Measurements from ENCODE around the gene GLDC. TPM values are rescaled to one million over a fixed set of nuclear protein-coding genes. Genes with fewer than 3 reads are reported as not detected.

The GLDC gene
- total RNA-seq, 2 donors from 2014 or later = 8.9 to 38.8 TPM

DNA sequence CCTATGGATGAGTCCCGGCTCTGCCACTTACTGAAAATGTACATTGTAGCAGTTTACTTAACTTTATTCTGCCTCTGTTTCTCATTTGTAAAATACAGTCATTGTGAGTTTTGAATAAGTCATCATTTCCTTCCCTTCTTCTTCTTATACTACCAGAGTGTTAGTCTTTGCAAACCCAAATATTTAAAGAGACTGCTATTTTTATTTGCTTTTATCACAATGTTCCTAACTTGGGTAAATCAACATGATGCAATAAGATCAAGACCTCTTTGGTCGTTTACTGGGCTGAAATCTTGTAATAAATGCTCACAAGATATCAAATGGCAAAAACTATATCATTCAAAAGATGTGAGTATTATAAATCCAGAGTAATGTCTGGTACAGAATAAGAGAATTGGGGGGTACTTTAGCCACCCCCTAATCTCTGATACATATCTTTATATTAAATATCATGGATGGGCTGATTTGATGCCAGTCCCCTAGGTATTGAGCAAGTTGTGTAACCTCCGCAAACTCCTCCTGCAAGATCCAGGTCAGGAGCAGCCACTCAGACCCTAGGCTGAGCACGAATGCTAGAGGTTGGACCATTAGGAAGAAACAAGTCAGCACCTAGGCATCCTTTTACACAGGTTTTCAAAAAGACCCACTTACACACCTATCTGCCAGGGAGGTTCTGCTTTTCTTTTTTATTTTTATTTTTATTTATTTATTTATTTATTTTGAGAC is 13.3 kb upstream of the GLDC start:
- no peaks in the 10 kb centered on the region for H3K36me3 ChIP-seq (ENCODE audit: control insufficient read depth, insufficient read depth, low read length)
- no peak overlapping the region for H3K27ac Mint-ChIP-seq
- TF ChIP-seq, protein P1, sequence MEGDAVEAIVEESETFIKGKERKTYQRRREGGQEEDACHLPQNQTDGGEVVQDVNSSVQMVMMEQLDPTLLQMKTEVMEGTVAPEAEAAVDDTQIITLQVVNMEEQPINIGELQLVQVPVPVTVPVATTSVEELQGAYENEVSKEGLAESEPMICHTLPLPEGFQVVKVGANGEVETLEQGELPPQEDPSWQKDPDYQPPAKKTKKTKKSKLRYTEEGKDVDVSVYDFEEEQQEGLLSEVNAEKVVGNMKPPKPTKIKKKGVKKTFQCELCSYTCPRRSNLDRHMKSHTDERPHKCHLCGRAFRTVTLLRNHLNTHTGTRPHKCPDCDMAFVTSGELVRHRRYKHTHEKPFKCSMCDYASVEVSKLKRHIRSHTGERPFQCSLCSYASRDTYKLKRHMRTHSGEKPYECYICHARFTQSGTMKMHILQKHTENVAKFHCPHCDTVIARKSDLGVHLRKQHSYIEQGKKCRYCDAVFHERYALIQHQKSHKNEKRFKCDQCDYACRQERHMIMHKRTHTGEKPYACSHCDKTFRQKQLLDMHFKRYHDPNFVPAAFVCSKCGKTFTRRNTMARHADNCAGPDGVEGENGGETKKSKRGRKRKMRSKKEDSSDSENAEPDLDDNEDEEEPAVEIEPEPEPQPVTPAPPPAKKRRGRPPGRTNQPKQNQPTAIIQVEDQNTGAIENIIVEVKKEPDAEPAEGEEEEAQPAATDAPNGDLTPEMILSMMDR (conservative IDR thresholded peaks at IDR 0.05) = no peak
- H3K27me3 ChIP-seq (ENCODE audit: control insufficient read depth, insufficient read depth, low read length, poor library complexity, severe bottlenecking) = no peaks in the 10 kb centered on the region
- no peak overlapping the region for H3K27ac ChIP-seq (ENCODE audit: low read depth, low read length)
- H3K36me3 Mint-ChIP-seq (ENCODE audit: low read depth) = peaks cover 3% of the 10 kb centered on the region
- H3K4me3 ChIP-seq (ENCODE audit: low read length) = no peak overlapping the region
- WGBS, 2 experiments (ENCODE audit: insufficient coverage in 1 of 2, insufficient read length in 1 of 2) = 80 to 95% methylated on average over 1 to 4 of the region's 4 CpGs
- H3K4me1 Mint-ChIP-seq = peaks cover 9% of the 10 kb centered on the region
- no peak for DNase-seq
- no peaks in the 10 kb centered on the region for H3K4me1 ChIP-seq (ENCODE audit: control insufficient read depth, insufficient read depth, low read length)
- H3K9me3 ChIP-seq (ENCODE audit: control insufficient read depth, low read length) = no peaks in the 10 kb centered on the region
- H3K9ac ChIP-seq (ENCODE audit: extremely low read depth, low read length, poor library complexity, severe bottlenecking) = no peak overlapping the region
- no peak overlapping the region for H3K4me3 Mint-ChIP-seq
- H3K9me3 Mint-ChIP-seq = peaks cover 2% of the 10 kb centered on the region
- H3K27me3 Mint-ChIP-seq (ENCODE audit: insufficient read depth) = no peaks in the 10 kb centered on the region

DNA sequence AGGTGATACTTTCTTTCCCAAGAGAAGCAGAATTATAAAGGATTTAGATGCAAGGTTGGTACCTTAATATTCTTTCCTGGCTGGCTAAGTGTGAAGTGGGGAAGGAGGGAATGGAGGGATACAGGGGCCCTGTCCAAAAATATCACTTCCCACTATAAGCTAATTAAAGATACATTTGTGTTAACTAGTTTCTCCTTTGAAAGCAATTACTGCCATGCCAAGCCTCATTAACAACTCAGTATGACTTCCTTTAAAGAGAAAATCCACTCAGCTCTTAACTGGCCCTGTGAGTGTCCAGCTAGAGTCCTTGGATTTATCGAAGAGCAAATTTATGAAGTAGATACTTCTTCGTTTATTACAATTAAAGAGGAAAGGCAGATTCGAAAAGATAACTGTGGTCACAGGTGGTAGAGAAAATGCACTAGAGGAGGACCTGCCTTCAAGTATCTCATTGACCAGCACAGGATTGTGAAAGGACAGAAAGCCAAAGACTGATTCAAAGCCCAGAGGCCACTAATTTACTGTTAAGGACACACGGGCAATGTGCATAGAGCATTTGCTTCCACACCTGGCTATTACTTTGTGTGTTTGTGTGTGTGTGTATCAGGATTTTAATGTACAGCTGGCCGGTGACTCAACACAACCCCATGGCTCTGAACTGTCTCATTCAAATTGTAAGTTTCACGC is 11.2 kb upstream of the GLDC start:
- 86 to 90% methylated on average over 4 to 6 of the region's 6 CpGs for WGBS, 2 experiments (ENCODE audit: insufficient coverage in 1 of 2, insufficient read length in 1 of 2)
- Mint-ChIP-seq H3K4me1 (peaks cover 9% of the 10 kb centered on the region), H3K27ac (no peak overlapping the region), H3K27me3 (ENCODE audit: insufficient read depth) (no peaks in the 10 kb centered on the region), H3K9me3 (peaks cover 2% of the 10 kb centered on the region), H3K36me3 (ENCODE audit: low read depth) (peaks cover 3% of the 10 kb centered on the region), H3K4me3 (no peak overlapping the region)
- Histone ChIP-seq H3K27me3 (ENCODE audit: control insufficient read depth, insufficient read depth, low read length, poor library complexity, severe bottlenecking) (no peaks in the 10 kb centered on the region), H3K4me3 (ENCODE audit: low read length) (no peak overlapping the region), H3K9ac (ENCODE audit: extremely low read depth, low read length, poor library complexity, severe bottlenecking) (no peak overlapping the region), H3K9me3 (ENCODE audit: control insufficient read depth, low read length) (no peaks in the 10 kb centered on the region), H3K27ac (ENCODE audit: low read depth, low read length) (no peak overlapping the region), H3K36me3 (ENCODE audit: control insufficient read depth, insufficient read depth, low read length) (no peaks in the 10 kb centered on the region), H3K4me1 (ENCODE audit: control insufficient read depth, insufficient read depth, low read length) (no peaks in the 10 kb centered on the region)
- TF ChIP-seq, protein P1 (conservative IDR thresholded peaks at IDR 0.05) = no peak
- no peak for DNase-seq

DNA sequence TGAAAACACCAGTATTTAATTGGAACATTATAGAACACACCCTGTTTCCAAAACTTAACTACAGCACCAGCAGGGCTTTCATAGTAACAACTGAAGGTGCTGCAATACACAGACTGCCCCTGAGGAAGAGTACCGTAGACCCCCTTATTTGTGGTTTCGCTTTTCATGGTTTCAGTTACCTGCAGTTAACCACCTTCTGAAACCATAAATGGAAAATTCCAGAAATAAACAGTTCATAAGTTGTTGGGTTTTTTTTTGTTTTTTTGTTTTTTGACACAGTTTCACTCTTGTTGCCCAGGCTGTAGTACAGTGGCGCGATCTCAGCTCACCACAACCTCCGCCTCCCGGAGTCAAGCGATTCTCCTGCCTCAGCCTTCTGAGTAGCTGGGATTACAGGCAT is 9.5 kb upstream of the GLDC start:
- Histone ChIP-seq H3K4me1 (ENCODE audit: control insufficient read depth, insufficient read depth, low read length) (no peaks in the 10 kb centered on the region), H3K36me3 (ENCODE audit: control insufficient read depth, insufficient read depth, low read length) (no peaks in the 10 kb centered on the region), H3K9ac (ENCODE audit: extremely low read depth, low read length, poor library complexity, severe bottlenecking) (no peak overlapping the region), H3K9me3 (ENCODE audit: control insufficient read depth, low read length) (no peaks in the 10 kb centered on the region), H3K27ac (ENCODE audit: low read depth, low read length) (no peak overlapping the region), H3K4me3 (ENCODE audit: low read length) (no peak overlapping the region), H3K27me3 (ENCODE audit: control insufficient read depth, insufficient read depth, low read length, poor library complexity, severe bottlenecking) (no peaks in the 10 kb centered on the region)
- TF ChIP-seq, protein P1 (conservative IDR thresholded peaks at IDR 0.05) = no peak
- 93 to 100% methylated on average over 7 of the region's 7 CpGs for WGBS, 2 experiments (ENCODE audit: insufficient coverage in 1 of 2, insufficient read length in 1 of 2)
- Mint-ChIP-seq H3K27me3 (ENCODE audit: insufficient read depth) (no peaks in the 10 kb centered on the region), H3K4me1 (peaks cover 9% of the 10 kb centered on the region), H3K9me3 (peaks cover 2% of the 10 kb centered on the region), H3K27ac (no peak overlapping the region), H3K4me3 (no peak overlapping the region), H3K36me3 (ENCODE audit: low read depth) (peaks cover 5% of the 10 kb centered on the region)
- DNase-seq = no peak
